ENCODE data around the gene MUC5AC.

GRCh38 chr11:1121331-1121812 is 36.4 kb upstream of the MUC5AC start:
- TF ChIP-seq, protein P1, sequence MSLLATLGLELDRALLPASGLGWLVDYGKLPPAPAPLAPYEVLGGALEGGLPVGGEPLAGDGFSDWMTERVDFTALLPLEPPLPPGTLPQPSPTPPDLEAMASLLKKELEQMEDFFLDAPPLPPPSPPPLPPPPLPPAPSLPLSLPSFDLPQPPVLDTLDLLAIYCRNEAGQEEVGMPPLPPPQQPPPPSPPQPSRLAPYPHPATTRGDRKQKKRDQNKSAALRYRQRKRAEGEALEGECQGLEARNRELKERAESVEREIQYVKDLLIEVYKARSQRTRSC (CRISPR knock-in tag; IDR thresholded peaks at IDR 0.05; ENCODE audit: low read depth) = no peak
- TF ChIP-seq SMAD3 (CRISPR knock-in tag; IDR thresholded peaks at IDR 0.05) (no peak), POLR2A (IDR thresholded peaks at IDR 0.05; ENCODE audit: insufficient read depth in 1 of 2, low read depth in 2 of 2, low read length in 2 of 2) (no peak), CTCF (CRISPR knock-in tag; IDR thresholded peaks at IDR 0.05) (no peak), ETV6 (CRISPR knock-in tag; conservative IDR thresholded peaks at IDR 0.05) (no peak), PRPF4 (IDR thresholded peaks at IDR 0.05; ENCODE audit: low read depth, low read length, poor library complexity, severe bottlenecking) (no peak), SYNCRIP (IDR thresholded peaks at IDR 0.05; ENCODE audit: insufficient read depth, low read depth, low read length) (no peak), MAZ (IDR thresholded peaks at IDR 0.05; ENCODE audit: borderline replicate concordance, low read depth, low read length) (no peak), MAZ (CRISPR knock-in tag; IDR thresholded peaks at IDR 0.05; ENCODE audit: low read depth) (no peak), ZNF501 (CRISPR knock-in tag; IDR thresholded peaks at IDR 0.05) (no peak)

Measured in HepG2 (cell line).